PC-9 (cell line): ENCODE measurements around the gene MAN1C1. TPM values are rescaled to one million over a fixed set of nuclear protein-coding genes. Genes with fewer than 3 reads are reported as not detected.

Experiments
- BruUV-seq: library from RNA; stranded (reverse); fragments of 400-500 nt; replicated peaks from 2 replicates; lab custom pipeline; 2021; lab: Mats Ljungman, UMichigan
- CTCF ChIA-PET: fragments of 300-600 bp; sonication (Branson Sonifier 250); formaldehyde crosslinking; loops from one replicate; lab custom pipeline; 2022; ENCODE audit warnings: antibody characterized with exemption; lab: Charles Lee
- POLR2A ChIA-PET: fragments of 300-600 bp; sonication (Branson Sonifier 250); formaldehyde crosslinking; loops from one replicate; lab custom pipeline; 2022; ENCODE audit warnings: antibody characterized with exemption; ENCODE audit not compliant: unreplicated experiment; lab: Charles Lee
- DNase-seq, 2 experiments: peaks; one replicate each; pipeline versions ENCODE4 v3.0.0 to v3.0.0-alpha.2; 2015 to 2022; ENCODE audit warnings: mixed read lengths in 1 of 2
- H2AFZ ChIP-seq: fragments of 200-600 bp; sonication (generic); 2 replicates; pipeline ENCODE4 v1.8.1; 2017; ENCODE audit warnings: antibody characterized with exemption
- H3F3A ChIP-seq: fragments of 200-600 bp; sonication (generic); 2 replicates; pipeline ENCODE4 v1.8.1; 2017; ENCODE audit warnings: antibody characterized with exemption, mild to moderate bottlenecking, low read depth; ENCODE audit not compliant: insufficient read depth
- H3K27ac ChIP-seq: fragments of 200-600 bp; sonication (generic); 2 replicates; pipeline ENCODE4 v1.6.1; 2016; ENCODE audit warnings: mixed run types
- H3K27me3 ChIP-seq: fragments of 200-600 bp; sonication (generic); 2 replicates; pipeline ENCODE4 v1.6.1; 2016; ENCODE audit warnings: low read depth, mixed run types; ENCODE audit not compliant: insufficient read depth
- H3K36me3 ChIP-seq: fragments of 200-600 bp; sonication (generic); 2 replicates; pipeline ENCODE4 v1.6.1; 2016; ENCODE audit warnings: low read depth, mixed run types
- H3K4me1 ChIP-seq: fragments of 200-600 bp; sonication (generic); replicated peaks from 2 replicates; pipeline ENCODE4 v1.6.1; 2016; ENCODE audit warnings: mixed run types; ENCODE audit not compliant: insufficient read depth
- H3K4me2 ChIP-seq: fragments of 200-600 bp; sonication (generic); 2 replicates; pipeline ENCODE4 v1.6.1; 2017; ENCODE audit warnings: mixed run types
- H3K4me3 ChIP-seq: fragments of 200-600 bp; sonication (generic); 2 replicates; pipeline ENCODE4 v1.6.1; 2016; ENCODE audit warnings: mixed run types
- H3K79me2 ChIP-seq: fragments of 200-600 bp; sonication (generic); 2 replicates; pipeline ENCODE4 v1.6.1; 2017; ENCODE audit warnings: low read depth, mixed run types
- H3K9me2 ChIP-seq: fragments of 200-600 bp; sonication (generic); 2 replicates; pipeline ENCODE4 v1.8.1; 2017; ENCODE audit warnings: mild to moderate bottlenecking; ENCODE audit not compliant: insufficient read depth
- H3K9me3 ChIP-seq: fragments of 200-600 bp; sonication (generic); 2 replicates; pipeline ENCODE4 v1.8.1; 2016; ENCODE audit warnings: low read depth; ENCODE audit not compliant: insufficient read depth
- H4K20me1 ChIP-seq: fragments of 200-600 bp; sonication (generic); 2 replicates; pipeline ENCODE4 v1.8.1; 2017; ENCODE audit not compliant: insufficient read depth
- EZH2 ChIP-seq: fragments of 200-600 bp; sonication (generic); IDR thresholded peaks from 2 replicates; pipeline ENCODE4 v1.8.0; 2017; ENCODE audit warnings: antibody characterized with exemption, low read depth
- intact Hi-C: fragments of 100-400 bp; cut with micrococcal nuclease; formaldehyde crosslinking; loops from one replicate; pipeline ENCODE4 v1.10.0; 2022; ENCODE audit not compliant: unreplicated experiment
- total RNA-seq: library from RNA; stranded (reverse); gene quantifications from 2 replicates; pipeline ENCODE4 v1.2.3, GENCODE V29; 2021
- TF ChIP-seq, protein P1 (sequence below): fragments of 200-600 bp; sonication (generic); conservative IDR thresholded peaks from 2 replicates; pipeline ENCODE4 v1.6.1; 2017; ENCODE audit warnings: mixed run types, antibody characterized with exemption, mild to moderate bottlenecking, moderate library complexity

MAN1C1 gene
- total RNA-seq, 1 experiment from 2014 or later: 0.41 TPM

DNA sequence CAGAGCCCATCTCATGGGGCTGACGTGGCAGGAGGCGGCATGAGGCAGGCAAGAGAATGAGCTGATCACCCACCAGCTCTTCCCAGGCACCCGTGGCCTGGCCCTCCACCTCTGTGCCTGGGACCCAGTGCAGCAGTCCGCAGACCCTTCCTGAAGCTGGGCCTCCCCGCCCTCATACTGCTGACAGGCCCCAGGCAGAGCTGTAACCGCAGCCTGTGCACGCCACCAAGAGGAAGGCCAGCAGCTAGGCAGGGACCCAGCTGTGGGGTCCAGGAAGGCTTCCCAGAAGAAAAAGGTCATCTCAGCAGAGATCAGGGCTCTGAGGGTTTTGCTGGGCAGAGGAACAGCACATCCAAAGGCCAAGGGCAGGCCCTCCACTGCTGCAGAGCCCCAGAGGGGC, 193.3 kb downstream of the MAN1C1 start:
- BruUV-seq: no TSS peak
- ChIA-PET CTCF (interaction anchor here (0.6 kb wide), 1 partner anchor 422 kb away, joined by 5 read pairs; no protein-coding TSS in a partner anchor), POLR2A (no interaction called here)
- H3K9me3 ChIP-seq: no peaks in the 10 kb centered on the region
- H3K4me1 ChIP-seq: no peaks in the 10 kb centered on the region
- H3K4me2 ChIP-seq: no peak overlapping the region
- no peaks in the 10 kb centered on the region for H3K79me2 ChIP-seq
- no peaks in the 10 kb centered on the region for H3F3A ChIP-seq
- no peak for DNase-seq
- no peaks in the 10 kb centered on the region for H4K20me1 ChIP-seq
- TF ChIP-seq, protein P1, sequence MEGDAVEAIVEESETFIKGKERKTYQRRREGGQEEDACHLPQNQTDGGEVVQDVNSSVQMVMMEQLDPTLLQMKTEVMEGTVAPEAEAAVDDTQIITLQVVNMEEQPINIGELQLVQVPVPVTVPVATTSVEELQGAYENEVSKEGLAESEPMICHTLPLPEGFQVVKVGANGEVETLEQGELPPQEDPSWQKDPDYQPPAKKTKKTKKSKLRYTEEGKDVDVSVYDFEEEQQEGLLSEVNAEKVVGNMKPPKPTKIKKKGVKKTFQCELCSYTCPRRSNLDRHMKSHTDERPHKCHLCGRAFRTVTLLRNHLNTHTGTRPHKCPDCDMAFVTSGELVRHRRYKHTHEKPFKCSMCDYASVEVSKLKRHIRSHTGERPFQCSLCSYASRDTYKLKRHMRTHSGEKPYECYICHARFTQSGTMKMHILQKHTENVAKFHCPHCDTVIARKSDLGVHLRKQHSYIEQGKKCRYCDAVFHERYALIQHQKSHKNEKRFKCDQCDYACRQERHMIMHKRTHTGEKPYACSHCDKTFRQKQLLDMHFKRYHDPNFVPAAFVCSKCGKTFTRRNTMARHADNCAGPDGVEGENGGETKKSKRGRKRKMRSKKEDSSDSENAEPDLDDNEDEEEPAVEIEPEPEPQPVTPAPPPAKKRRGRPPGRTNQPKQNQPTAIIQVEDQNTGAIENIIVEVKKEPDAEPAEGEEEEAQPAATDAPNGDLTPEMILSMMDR: no peak
- TF ChIP-seq EZH2: no peak
- no peak overlapping the region for H3K4me3 ChIP-seq
- no peak overlapping the region for H3K27ac ChIP-seq
- intact Hi-C loops: loop anchor here (2.0 to 10.0 kb wide), 3 partner anchors 201 to 565 kb away; partner anchors contain the start of gene RSRP1
- H2AFZ ChIP-seq: no peak overlapping the region
- H3K27me3 ChIP-seq: no peaks in the 10 kb centered on the region
- H3K9me2 ChIP-seq: no peaks in the 10 kb centered on the region
- H3K36me3 ChIP-seq: no peaks in the 10 kb centered on the region

DNA sequence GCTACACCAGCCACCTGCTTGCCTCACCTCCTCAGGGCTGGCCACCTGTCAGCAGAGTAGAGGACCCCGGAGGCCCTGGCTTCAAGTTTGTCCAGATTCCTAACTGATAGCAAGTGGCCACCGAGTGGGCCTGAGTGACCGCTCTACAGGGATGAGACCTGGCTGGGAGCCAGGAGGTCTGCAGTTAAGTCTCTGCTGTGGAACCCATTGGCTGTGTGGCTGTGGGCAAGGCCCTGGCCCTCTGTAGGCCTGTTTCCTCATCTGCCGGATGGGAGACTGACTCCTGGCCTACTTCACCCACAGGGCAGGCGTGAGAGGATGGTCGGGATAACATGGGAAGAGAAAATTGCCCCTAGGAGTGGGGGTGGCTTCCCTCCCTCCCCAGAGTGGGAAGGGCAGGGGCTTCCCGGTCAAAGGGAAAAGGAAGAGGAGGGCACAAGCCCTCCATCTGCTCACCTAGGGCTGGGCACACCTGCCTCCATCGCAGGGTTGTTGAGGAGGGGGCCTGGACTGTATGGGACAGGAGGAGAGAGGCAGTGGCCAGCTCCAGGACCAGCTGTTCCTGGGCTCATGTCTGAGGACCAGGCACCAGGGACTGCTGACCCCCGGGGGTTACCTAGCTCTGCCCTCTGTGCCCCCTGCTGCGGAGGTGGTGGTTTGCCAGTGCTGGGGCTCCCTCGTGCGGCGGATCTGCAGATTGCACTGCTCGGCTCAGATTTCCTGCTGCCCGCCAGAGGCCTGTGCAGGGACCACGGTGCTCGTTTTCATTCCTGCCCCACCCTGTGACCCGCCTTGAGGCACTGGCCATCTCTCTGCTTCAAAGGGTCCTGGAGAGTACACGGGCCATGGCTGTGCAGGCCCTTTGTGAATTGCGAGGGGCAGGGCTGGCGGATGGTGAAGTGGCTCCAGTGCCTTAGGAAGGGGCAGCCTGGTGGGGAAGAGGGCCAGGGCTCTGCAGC, 194.0 kb downstream of the MAN1C1 start:
- Histone ChIP-seq H3K4me3 (no peak overlapping the region), H2AFZ (no peak overlapping the region), H3K27ac (no peak overlapping the region), H3K4me1 (no peaks in the 10 kb centered on the region), H3K9me2 (no peaks in the 10 kb centered on the region), H3K4me2 (no peak overlapping the region), H3F3A (no peaks in the 10 kb centered on the region), H4K20me1 (no peaks in the 10 kb centered on the region), H3K79me2 (no peaks in the 10 kb centered on the region), H3K9me3 (no peaks in the 10 kb centered on the region), H3K36me3 (no peaks in the 10 kb centered on the region), H3K27me3 (no peaks in the 10 kb centered on the region)
- BruUV-seq: no TSS peak
- ChIA-PET CTCF (no interaction called here), POLR2A (interaction anchor here (0.6 kb wide), 1 partner anchor 54 kb away, joined by 4 read pairs; no protein-coding TSS in a partner anchor)
- no peak for TF ChIP-seq EZH2
- TF ChIP-seq, protein P1: peak; percentile 89
- intact Hi-C loops: loop anchor here (2.0 to 10.0 kb wide), 3 partner anchors 202 to 566 kb away; partner anchors contain the start of gene RSRP1
- DNase-seq: peak in 1 of 2 experiments; percentile 71

DNA sequence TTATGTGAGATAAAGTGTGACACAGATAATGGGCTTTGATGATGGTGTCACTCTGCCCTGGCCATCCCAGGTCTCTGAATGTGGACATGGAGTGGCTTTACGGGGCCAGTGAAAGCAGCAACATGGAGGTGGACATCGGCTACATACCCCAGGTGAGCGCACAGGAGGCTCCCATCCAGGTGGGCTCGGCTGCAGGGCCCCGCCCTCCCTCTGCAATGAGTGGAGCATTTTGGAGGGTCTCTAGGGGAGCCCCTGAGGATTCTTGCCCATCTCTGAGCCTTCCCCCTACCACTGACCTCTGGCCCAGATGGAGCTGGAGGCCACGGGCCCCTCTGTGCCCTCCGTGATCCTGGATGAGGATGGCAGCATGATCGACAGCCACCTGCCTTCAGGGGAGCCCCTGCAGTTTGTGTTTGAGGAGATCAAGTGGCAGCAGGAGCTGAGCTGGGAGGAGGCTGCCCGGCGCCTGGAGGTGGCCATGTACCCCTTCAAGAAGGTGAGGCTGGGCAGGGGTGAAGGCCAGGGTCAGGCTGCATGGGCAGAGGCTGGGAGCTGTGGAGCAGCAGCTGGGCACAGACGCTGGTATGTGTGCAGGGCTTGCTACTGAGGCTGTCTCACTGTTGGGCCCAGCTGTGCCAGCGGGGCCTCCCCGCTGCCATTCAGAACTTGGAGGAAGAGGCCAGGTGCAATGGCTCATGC, 194.9 kb downstream of the MAN1C1 start:
- CTCF ChIA-PET: no interaction called here
- Histone ChIP-seq H3K9me3 (no peaks in the 10 kb centered on the region), H3K27me3 (no peaks in the 10 kb centered on the region), H3K36me3 (no peaks in the 10 kb centered on the region), H3K4me2 (no peak overlapping the region), H2AFZ (no peak overlapping the region), H3K9me2 (no peaks in the 10 kb centered on the region), H3K79me2 (no peaks in the 10 kb centered on the region), H3F3A (no peaks in the 10 kb centered on the region), H3K27ac (no peak overlapping the region), H4K20me1 (no peaks in the 10 kb centered on the region), H3K4me1 (no peaks in the 10 kb centered on the region), H3K4me3 (no peak overlapping the region)
- DNase-seq: no peak
- POLR2A ChIA-PET: interaction anchor here (0.6 kb wide), 1 partner anchor 53 kb away, joined by 4 read pairs; no protein-coding TSS in a partner anchor
- intact Hi-C loops: loop anchor here (2.0 to 10.0 kb wide), 3 partner anchors 203 to 567 kb away; partner anchors contain the start of gene RSRP1
- BruUV-seq: no TSS peak
- TF ChIP-seq EZH2: no peak
